Large intestine (tissue), 3 donors: ENCODE measurements around the gene EML5. TPM values are rescaled to one million over a fixed set of nuclear protein-coding genes. Genes with fewer than 3 reads are reported as not detected.
"Not testable (repeated sequence)": the region's sequence is repeated elsewhere in the genome, so short reads cannot be mapped to it uniquely, and the experiment has no call there.

Experiments
- DNase-seq, 2 donors: peaks; one replicate each; pipeline versions ENCODE4 v3.0.0 to v3.0.0-alpha.2; 2013
- H3K27ac ChIP-seq: one replicate; pipeline ENCODE4 v1.5.1; 2013; ENCODE audit warnings: low read length
- H3K27me3 ChIP-seq: 2 replicates; pipeline ENCODE4 v1.6.1; 2013; ENCODE audit warnings: low read length; ENCODE audit not compliant: control insufficient read depth, insufficient read depth
- H3K36me3 ChIP-seq: 2 replicates; pipeline ENCODE4 v1.6.1; 2013; ENCODE audit warnings: low read length; ENCODE audit not compliant: control insufficient read depth, insufficient read depth
- H3K4me1 ChIP-seq: one replicate; pipeline ENCODE4 v1.6.1; 2013; ENCODE audit warnings: low read length; ENCODE audit not compliant: control insufficient read depth, insufficient read depth
- H3K4me3 ChIP-seq: one replicate; pipeline ENCODE4 v1.5.1; 2013; ENCODE audit warnings: low read length
- H3K9me3 ChIP-seq: one replicate; pipeline ENCODE4 v1.6.1; 2013; ENCODE audit warnings: mild to moderate bottlenecking, low read depth, low read length, moderate library complexity; ENCODE audit not compliant: control insufficient read depth
- WGBS: methylation state at CpG from one replicate; pipeline ENCODE4 v1.1.5; 2013; ENCODE audit warnings: low lambda C conversion rate; ENCODE audit not compliant: insufficient coverage; 5-methylcytosine and 5-hydroxymethylcytosine counted together
- polyA plus RNA-seq: library from polyadenylated mRNA; unstranded; fragments of 120-200 nt; gene quantifications from one replicate; pipeline ENCODE4 v1.2.1, GENCODE V29; 2013

Gene EML5
- polyA plus RNA-seq, 1 donor: 6.2 TPM

DNA sequence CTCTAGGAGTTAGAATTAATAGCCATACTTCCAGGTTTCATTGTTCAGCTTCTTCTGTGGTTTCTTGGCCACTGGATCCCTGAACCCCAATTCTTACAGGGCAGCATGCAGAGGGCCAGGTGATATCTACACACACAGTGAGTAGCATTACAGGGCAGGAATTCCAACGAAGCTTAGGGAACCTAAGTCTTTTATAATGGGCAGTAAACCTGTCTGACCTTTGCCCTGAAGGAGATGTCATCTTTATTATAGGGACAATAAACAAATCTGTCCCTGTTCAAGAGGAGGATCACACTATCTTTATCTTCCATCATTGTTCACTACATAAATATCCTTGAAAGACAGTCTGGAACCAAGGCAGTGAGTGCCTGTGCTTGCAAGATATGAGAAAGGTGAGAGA, 11.7 kb upstream of the EML5 start:
- H3K4me1 ChIP-seq: no peaks in the 10 kb centered on the region
- H3K27ac ChIP-seq: no peak overlapping the region
- H3K27me3 ChIP-seq: no peaks in the 10 kb centered on the region
- no peak for DNase-seq
- WGBS: no CpG with 5 or more reads among the region's 1 CpG
- no peak overlapping the region for H3K4me3 ChIP-seq
- H3K9me3 ChIP-seq: no peaks in the 10 kb centered on the region
- H3K36me3 ChIP-seq: no peaks in the 10 kb centered on the region

DNA sequence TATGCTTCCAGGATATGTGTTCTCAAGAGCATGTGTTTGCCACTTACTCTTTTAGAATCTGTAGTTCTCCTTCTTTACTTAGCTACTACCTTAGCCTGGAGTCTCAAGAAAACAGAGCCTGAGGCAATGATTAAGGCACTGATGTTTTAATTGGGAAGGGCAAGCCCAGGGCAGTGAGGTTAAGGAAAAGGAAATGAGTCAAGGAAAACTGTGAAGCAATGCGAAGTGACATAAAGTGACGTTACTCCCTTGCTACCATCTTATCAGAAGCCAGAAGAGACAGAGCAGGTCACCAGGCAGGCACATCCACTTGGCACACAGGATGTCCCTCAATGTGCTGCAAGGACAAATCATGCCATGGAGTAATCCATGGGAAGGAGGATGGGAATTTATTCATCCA, 11.3 kb upstream of the EML5 start:
- WGBS: no CpG with 5 or more reads among the region's 2 CpGs
- H3K27me3 ChIP-seq: no peaks in the 10 kb centered on the region
- no peaks in the 10 kb centered on the region for H3K4me1 ChIP-seq
- no peaks in the 10 kb centered on the region for H3K36me3 ChIP-seq
- H3K4me3 ChIP-seq: no peak overlapping the region
- no peak overlapping the region for H3K27ac ChIP-seq
- no peak for DNase-seq
- no peaks in the 10 kb centered on the region for H3K9me3 ChIP-seq

DNA sequence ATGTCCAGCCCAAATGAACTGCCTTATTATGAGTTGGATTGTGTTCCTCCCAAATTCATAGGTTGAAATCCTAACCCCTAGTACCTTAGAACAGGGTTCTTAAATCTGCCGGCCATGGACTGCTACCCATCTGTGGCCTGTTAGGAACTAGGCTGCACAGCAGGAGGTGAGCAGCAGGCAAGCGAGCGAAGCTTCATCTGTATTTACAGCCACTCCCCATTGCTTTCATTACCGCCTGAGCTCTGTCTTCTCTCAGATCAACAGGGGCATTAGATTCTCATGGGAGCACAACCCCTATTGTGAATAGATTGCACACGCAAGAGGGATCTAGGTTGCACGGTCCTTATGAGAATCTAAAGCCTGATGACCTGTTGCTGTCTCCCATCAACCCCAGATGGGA, 9.8 kb upstream of the EML5 start:
- no peaks in the 10 kb centered on the region for H3K36me3 ChIP-seq
- WGBS: no CpG with 5 or more reads among the region's 6 CpGs
- no peak overlapping the region for H3K4me3 ChIP-seq
- no peak overlapping the region for H3K27ac ChIP-seq
- no peaks in the 10 kb centered on the region for H3K9me3 ChIP-seq
- H3K4me1 ChIP-seq: no peaks in the 10 kb centered on the region
- no peak for DNase-seq
- H3K27me3 ChIP-seq: no peaks in the 10 kb centered on the region

DNA sequence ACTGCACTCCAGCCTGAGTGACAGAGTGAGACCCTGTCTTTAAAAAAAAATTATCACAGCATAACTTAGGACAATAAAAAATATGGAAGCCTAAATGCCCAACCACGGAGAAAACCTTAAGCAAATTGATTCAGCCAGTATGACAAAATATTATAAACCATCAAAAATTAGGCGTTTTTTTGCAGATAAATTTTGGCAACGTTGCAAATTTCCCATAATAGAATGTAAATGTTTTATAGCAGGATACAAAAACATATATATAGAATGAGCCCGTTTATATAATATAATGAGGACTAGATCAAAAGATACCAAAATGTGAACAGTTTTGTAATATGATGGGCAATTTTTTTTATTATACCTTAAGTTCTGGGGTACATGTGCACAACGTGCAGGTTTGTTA, 6.8 kb upstream of the EML5 start:
- DNase-seq: no peak
- Histone ChIP-seq H3K9me3 (no peaks in the 10 kb centered on the region), H3K4me1 (no peaks in the 10 kb centered on the region), H3K27me3 (no peaks in the 10 kb centered on the region), H3K36me3 (no peaks in the 10 kb centered on the region), H3K4me3 (no peak overlapping the region), H3K27ac (no peak overlapping the region)
- 79% methylated on average over 4 of the region's 5 CpGs for WGBS

DNA sequence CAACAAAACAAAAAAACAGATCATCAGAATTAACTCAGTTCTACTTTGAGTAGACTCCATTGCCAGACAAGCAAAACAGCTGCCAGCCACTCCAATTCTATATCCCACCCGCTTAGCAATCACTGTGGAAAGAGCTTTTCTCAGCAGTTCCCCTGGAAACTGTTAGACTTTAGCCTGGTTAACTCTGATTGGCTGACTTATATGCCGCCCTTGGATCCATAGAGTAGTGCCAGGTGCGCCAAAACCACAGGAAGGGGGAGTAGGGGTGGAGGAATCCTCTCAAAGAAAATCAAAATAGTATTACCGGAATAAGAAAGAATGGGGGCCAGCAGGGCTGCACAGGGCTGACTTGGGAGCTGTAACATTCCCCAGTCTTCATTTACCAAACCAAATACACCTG, 5.4 kb upstream of the EML5 start:
- DNase-seq: no peak
- no peak overlapping the region for H3K4me3 ChIP-seq
- WGBS: no CpG with 5 or more reads among the region's 4 CpGs
- H3K27ac ChIP-seq: no peak overlapping the region
- peaks cover 3% of the 10 kb centered on the region for H3K27me3 ChIP-seq
- H3K9me3 ChIP-seq: no peaks in the 10 kb centered on the region
- no peaks in the 10 kb centered on the region for H3K36me3 ChIP-seq
- peaks cover 4% of the 10 kb centered on the region for H3K4me1 ChIP-seq

DNA sequence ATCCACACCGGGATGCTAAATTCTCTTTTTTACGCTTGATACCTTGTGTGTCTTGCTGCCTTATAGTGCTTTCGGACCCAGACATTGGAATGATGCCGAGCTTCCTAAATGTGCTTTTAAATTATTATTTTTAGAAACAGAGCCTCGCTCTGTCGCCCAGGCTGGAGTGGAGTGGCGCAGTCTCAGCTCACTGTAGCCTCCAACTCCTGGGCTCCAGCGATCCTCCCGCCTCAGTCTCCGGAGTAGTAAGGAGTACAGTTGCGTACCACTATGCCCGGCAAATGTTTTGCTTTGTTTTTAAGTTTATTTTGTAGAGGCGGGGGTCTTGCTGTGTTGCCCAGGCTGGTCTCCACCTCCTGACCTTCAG, 489 bp upstream of the EML5 start:
- peaks cover 13% of the 10 kb centered on the region for H3K4me1 ChIP-seq
- H3K36me3 ChIP-seq: no peaks in the 10 kb centered on the region
- WGBS: no CpG with 5 or more reads among the region's 13 CpGs
- H3K4me3 ChIP-seq: peak overlapping the region; percentile 66
- no peaks in the 10 kb centered on the region for H3K9me3 ChIP-seq
- DNase-seq: no peak
- peak overlapping the region; percentile 44 for H3K27ac ChIP-seq
- peaks cover 19% of the 10 kb centered on the region for H3K27me3 ChIP-seq

DNA sequence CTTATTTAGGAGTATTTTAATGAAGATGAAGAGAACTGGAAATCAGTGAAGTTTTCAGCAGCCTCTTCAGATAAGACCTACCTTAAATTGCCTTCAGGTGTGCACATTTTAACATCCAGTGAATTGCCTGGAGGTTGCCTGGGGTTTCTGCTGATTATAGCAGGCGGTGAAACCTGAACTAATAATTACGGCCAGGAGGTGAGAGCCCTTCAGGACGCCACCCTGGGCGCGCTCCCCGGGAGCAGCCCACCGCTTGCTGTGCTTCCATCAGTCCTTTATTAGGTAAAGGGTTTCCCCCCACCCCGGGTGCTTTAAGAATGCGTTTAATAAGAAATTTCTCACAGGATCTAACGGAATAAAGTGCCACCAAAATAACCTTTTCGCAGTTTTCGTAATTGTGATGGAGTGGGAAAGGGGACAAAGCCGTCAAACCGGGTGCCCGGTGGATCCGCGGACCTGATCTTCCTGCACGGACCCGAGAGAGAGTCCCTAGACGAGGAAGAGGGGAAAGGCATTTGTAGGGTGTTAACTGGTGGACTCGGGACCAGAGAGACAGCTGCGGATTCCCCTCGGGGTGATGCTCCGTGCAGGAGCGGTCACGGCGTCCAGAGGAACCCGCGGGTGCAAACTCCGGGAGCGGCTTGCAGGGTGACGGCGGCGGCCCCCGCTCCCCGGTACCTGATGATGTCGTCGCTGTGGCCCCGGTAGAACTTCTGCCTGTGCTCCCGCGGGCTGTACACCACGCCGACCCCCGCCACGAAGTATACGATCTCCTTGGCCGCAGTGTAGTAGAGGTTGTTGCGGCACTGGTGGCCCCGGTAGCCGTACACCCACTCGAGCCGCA, 902 bp downstream of the EML5 start:
- peak in 1 of 2 donors; percentile 3 for DNase-seq
- Histone ChIP-seq H3K9me3 (no peaks in the 10 kb centered on the region), H3K36me3 (no peaks in the 10 kb centered on the region), H3K4me3 (peak overlapping the region; percentile 58), H3K4me1 (peaks cover 13% of the 10 kb centered on the region), H3K27me3 (peaks cover 19% of the 10 kb centered on the region), H3K27ac (peak overlapping the region; percentile 11)
- no CpG with 5 or more reads among the region's 52 CpGs for WGBS

DNA sequence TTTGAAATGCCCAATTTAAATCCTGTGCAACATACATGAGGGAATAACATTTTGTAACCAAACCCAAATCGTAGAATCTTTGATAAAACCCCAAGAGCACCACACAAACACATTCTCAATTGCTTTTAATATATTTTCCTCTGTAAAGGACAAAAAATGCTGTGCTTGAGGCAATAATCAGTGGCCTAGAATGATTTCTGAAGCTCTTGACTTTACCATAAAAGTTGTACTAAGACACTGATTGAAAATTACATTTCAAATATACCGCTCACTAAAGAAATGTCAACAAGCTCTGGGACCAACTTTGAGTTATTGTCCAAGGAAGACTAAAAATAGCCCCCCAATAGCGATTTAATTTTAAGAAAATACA, 1.5 kb downstream of the EML5 start:
- WGBS: no CpG with 5 or more reads among the region's 3 CpGs
- peaks cover 13% of the 10 kb centered on the region for H3K4me1 ChIP-seq
- no peak overlapping the region for H3K27ac ChIP-seq
- no peaks in the 10 kb centered on the region for H3K36me3 ChIP-seq
- H3K4me3 ChIP-seq: peak overlapping the region; percentile 58
- peaks cover 19% of the 10 kb centered on the region for H3K27me3 ChIP-seq
- DNase-seq: no peak
- no peaks in the 10 kb centered on the region for H3K9me3 ChIP-seq

DNA sequence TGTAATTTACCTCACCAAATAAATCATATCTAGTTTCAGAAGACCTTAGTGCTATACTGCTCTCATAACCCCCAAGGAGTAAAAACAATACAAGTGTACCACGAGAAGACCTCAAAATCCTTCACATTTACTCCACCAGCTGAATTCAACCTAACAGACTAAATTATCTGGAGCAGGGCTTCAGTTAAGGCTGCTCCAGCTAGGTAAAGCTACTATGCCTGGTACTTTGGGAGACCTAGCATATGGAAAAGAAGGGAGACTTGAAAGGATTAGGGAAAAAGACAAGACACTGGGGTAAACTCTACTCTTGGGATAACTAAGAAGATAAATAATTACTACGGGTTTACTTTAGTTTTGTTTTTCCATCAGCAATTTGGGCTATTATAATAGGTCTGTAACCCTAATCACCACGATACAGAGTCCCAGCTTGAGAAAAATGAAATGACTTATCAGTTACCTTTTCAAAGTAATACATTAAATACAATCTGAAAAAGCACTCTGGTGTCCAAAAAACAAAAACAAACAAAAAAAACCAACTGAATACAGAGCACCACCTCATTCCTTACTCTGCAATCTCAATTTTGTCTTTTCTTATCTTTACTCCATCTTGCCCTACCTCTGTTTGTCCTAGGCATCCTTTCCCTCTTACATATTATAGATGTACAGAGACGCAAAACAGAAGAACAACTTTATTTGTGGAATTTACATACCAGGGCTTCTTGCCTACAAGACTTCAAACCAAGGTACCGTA, 2.1 kb downstream of the EML5 start:
- H3K4me3 ChIP-seq: no peak overlapping the region
- peaks cover 19% of the 10 kb centered on the region for H3K27me3 ChIP-seq
- no peaks in the 10 kb centered on the region for H3K36me3 ChIP-seq
- no peak overlapping the region for H3K27ac ChIP-seq
- DNase-seq: no peak
- peaks cover 13% of the 10 kb centered on the region for H3K4me1 ChIP-seq
- H3K9me3 ChIP-seq: no peaks in the 10 kb centered on the region
- 100% methylated on average over 2 of the region's 5 CpGs for WGBS

DNA sequence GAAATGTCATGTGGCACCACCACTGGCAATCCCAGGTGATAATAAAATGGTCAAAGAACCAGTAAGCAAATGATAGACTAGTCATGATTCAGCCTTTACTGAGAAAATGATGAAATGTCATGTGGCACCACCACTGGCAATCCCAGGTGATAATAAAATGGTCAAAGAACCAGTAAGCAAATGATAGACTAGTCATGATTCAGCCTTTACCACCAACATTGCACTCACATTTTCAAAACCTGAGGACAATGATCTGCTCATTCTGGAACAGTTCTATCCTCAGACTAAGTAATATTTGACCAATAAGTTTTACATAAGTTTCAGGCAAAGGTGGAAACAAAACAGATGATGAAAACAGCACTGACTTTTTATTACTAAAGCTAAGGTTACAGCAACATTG, 3.2 kb downstream of the EML5 start:
- H3K27ac ChIP-seq, H3K36me3 ChIP-seq, H3K9me3 ChIP-seq, H3K4me3 ChIP-seq: not testable (repeated sequence)
- Histone ChIP-seq H3K4me1 (peaks cover 13% of the 10 kb centered on the region), H3K27me3 (peaks cover 19% of the 10 kb centered on the region)
- peak in 1 of 2 donors; percentile 7 for DNase-seq

DNA sequence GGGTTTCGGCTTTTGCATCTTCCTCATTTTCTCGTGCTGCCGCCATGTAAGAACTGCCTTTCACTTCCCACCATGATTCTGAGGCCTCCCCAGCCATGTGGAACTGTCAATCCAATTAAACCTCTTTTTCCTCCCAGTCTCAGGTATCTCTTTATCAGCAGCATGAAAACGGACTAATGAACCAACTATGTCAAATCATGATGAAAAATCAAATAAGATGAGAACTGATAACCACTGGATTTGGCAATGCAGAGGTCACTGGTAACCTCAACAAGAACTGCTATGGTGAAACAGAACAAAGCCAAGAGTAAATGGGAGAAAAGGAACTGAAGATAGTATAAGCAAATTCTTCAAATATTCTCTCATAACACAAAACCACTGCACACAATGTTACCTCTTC, 6.0 kb downstream of the EML5 start:
- Histone ChIP-seq H3K9me3 (peaks cover 8% of the 10 kb centered on the region), H3K27ac (no peak overlapping the region), H3K27me3 (peaks cover 9% of the 10 kb centered on the region), H3K36me3 (no peaks in the 10 kb centered on the region), H3K4me1 (peaks cover 2% of the 10 kb centered on the region), H3K4me3 (no peak overlapping the region)
- 87% methylated on average over 3 of the region's 4 CpGs for WGBS
- no peak for DNase-seq
